SK-N-SH (cell line): ENCODE results near the gene EEFSEC. TPM values are rescaled to one million over a fixed set of nuclear protein-coding genes. Genes with fewer than 3 reads are reported as not detected.

Experiments
- CTCF ChIA-PET: fragments of 300-600, 350-600 bp; formaldehyde crosslinking; extraction: SDS; loops from one replicate; lab custom pipeline; 2021; lab: Yijun Ruan, JAX
- POLR2A ChIA-PET: fragments of 350-600 bp; sonication (Branson Sonifier 250); formaldehyde crosslinking; extraction: SDS; loops from one replicate; lab custom pipeline; 2020; ENCODE audit warnings: antibody characterized with exemption, inconsistent platforms; lab: Yijun Ruan, JAX
- DNase-seq: peaks from one replicate; pipeline ENCODE4 v3.0.0; 2012
- H2AFZ ChIP-seq: fragments of 200-600 bp; sonication (generic); 2 replicates; pipeline ENCODE4 v1.8.1; 2016; ENCODE audit warnings: antibody characterized with exemption, mild to moderate bottlenecking, low read depth
- H3F3A ChIP-seq: fragments of 200-600 bp; sonication (generic); replicated peaks from 2 replicates; pipeline ENCODE3; 2016; ENCODE audit warnings: antibody characterized with exemption, mild to moderate bottlenecking; ENCODE audit not compliant: insufficient read depth
- H3K27ac ChIP-seq, 2 experiments: fragments of 200-500 bp in 1 of 2; fragments of 200-600 bp in 1 of 2; sonication (Bioruptor generic) in 1 of 2; sonication (generic), shearing (Covaris generic) in 1 of 2; 2 replicates each; pipeline versions ENCODE4 v1.5.1 to v1.6.1; 2014 to 2016; ENCODE audit warnings: low read depth in 2 of 2, inconsistent platforms in 1 of 2, low read length in 1 of 2, mild to moderate bottlenecking in 1 of 2, mixed read lengths in 1 of 2
- H3K27me3 ChIP-seq: fragments of 200-600 bp; sonication (generic), shearing (Covaris generic); 2 replicates; pipeline ENCODE4 v1.6.1; 2016; ENCODE audit warnings: mixed run types; ENCODE audit not compliant: insufficient read depth
- H3K36me3 ChIP-seq, 2 experiments: fragments of 200-500 bp in 1 of 2; fragments of 200-600 bp in 1 of 2; sonication (Bioruptor generic) in 1 of 2; sonication (generic) in 1 of 2; replicated peaks in 1 of 2; 2 replicates each; pipeline versions ENCODE3 to v1.5.1; 2014 to 2016; ENCODE audit warnings: low read length in 1 of 2, mild to moderate bottlenecking in 1 of 2; ENCODE audit not compliant: insufficient read depth in 2 of 2, control insufficient read depth in 1 of 2
- H3K4me1 ChIP-seq, 2 experiments: fragments of 200-500 bp in 1 of 2; fragments of 200-600 bp in 1 of 2; sonication (Bioruptor generic) in 1 of 2; sonication (generic), shearing (Covaris generic) in 1 of 2; 2 replicates each; pipeline versions ENCODE4 v1.5.1 to v1.6.1; 2014 to 2016; ENCODE audit warnings: low read depth in 1 of 2, low read length in 1 of 2, mixed run types in 1 of 2; ENCODE audit not compliant: insufficient read depth in 2 of 2, control insufficient read depth in 1 of 2
- H3K4me2 ChIP-seq: fragments of 200-600 bp; sonication (generic), shearing (Covaris generic); 2 replicates; pipeline ENCODE4 v1.6.1; 2017; ENCODE audit warnings: mixed run types
- H3K4me3 ChIP-seq, 2 experiments: fragments of 200-500 bp in 1 of 2; fragments of 200-600 bp in 1 of 2; sonication (Bioruptor generic) in 1 of 2; sonication (generic), shearing (Covaris generic) in 1 of 2; 2 replicates each; pipeline versions ENCODE4 v1.5.1 to v1.8.1; 2014 to 2016; ENCODE audit warnings: low read depth in 2 of 2, inconsistent platforms in 1 of 2, low read length in 1 of 2, mild to moderate bottlenecking in 1 of 2, mixed read lengths in 1 of 2, moderate library complexity in 1 of 2
- H3K79me2 ChIP-seq: fragments of 200-600 bp; sonication (generic); 2 replicates; pipeline ENCODE4 v1.8.1; 2017; ENCODE audit warnings: mild to moderate bottlenecking; ENCODE audit not compliant: insufficient read depth
- H3K9ac ChIP-seq: fragments of 200-600 bp; sonication (generic); 2 replicates; pipeline ENCODE4 v1.6.1; 2017; ENCODE audit warnings: mixed run types
- H3K9me2 ChIP-seq: fragments of 200-600 bp; sonication (generic); 2 replicates; pipeline ENCODE4 v1.6.1; 2017; ENCODE audit warnings: mixed run types
- H3K9me3 ChIP-seq: fragments of 200-600 bp; sonication (generic); 2 replicates; pipeline ENCODE4 v1.6.1; 2017; ENCODE audit warnings: mixed run types, mild to moderate bottlenecking, moderate library complexity
- H4K20me1 ChIP-seq: fragments of 200-600 bp; sonication (generic); 2 replicates; pipeline ENCODE4 v1.6.1; 2017; ENCODE audit warnings: mild to moderate bottlenecking, mixed run types; ENCODE audit not compliant: insufficient read depth
- CHD2 ChIP-seq: fragments of 150-350 bp; IDR thresholded peaks from 2 replicates; pipeline ENCODE4 v1.6.1; 2018; ENCODE audit warnings: low read length; ENCODE audit not compliant: partially characterized antibody
- EZH2phosphoT487 ChIP-seq: fragments of 200-600 bp; sonication (generic); IDR thresholded peaks from 2 replicates; pipeline ENCODE4 v1.6.1; 2017; ENCODE audit warnings: low read depth, mixed run types, mild to moderate bottlenecking, antibody characterized with exemption, moderate library complexity, borderline replicate concordance
- FOSL2 ChIP-seq: IDR thresholded peaks from 2 replicates; pipeline ENCODE4 v1.4.0; 2012; ENCODE audit warnings: low read depth, mild to moderate bottlenecking, moderate library complexity, borderline replicate concordance
- FOXJ3 ChIP-seq: sonication (generic); formaldehyde crosslinking; IDR thresholded peaks from 2 replicates; pipeline ENCODE4 v1.5.1; 2020; ENCODE audit warnings: mild to moderate bottlenecking, missing genetic modification reagents
- MEF2A ChIP-seq: IDR thresholded peaks from 2 replicates; pipeline ENCODE4 v1.4.0; 2012; ENCODE audit warnings: low read depth, borderline replicate concordance
- MXI1 ChIP-seq: IDR thresholded peaks from 2 replicates; pipeline ENCODE4 v1.6.1; 2012; ENCODE audit warnings: mild to moderate bottlenecking, low read depth, low read length, improper control_type of control experiment
- NRF1 ChIP-seq: IDR thresholded peaks from 2 replicates; pipeline ENCODE4 v1.6.1; 2012; ENCODE audit warnings: low read depth, mild to moderate bottlenecking, low read length
- RCOR1 ChIP-seq: fragments of 150-350 bp; IDR thresholded peaks from 2 replicates; pipeline ENCODE4 v1.6.1; 2017; ENCODE audit warnings: antibody characterized with exemption, low read length
- RFX5 ChIP-seq: IDR thresholded peaks from 2 replicates; pipeline ENCODE4 v1.6.1; 2012; ENCODE audit warnings: mild to moderate bottlenecking, improper control_type of control experiment, low read length
- SIN3A ChIP-seq: IDR thresholded peaks from 2 replicates; pipeline ENCODE4 v1.6.1; 2012; ENCODE audit warnings: low read depth, mild to moderate bottlenecking, low read length, moderate library complexity, borderline replicate concordance
- TAF1 ChIP-seq: IDR thresholded peaks from 2 replicates; pipeline ENCODE4 v1.6.1; 2012; ENCODE audit warnings: low read depth, mild to moderate bottlenecking, low read length, moderate library complexity, borderline replicate concordance
- TEAD4 ChIP-seq: IDR thresholded peaks from 2 replicates; pipeline ENCODE4 v1.4.0; 2012; ENCODE audit warnings: mild to moderate bottlenecking, borderline replicate concordance; ENCODE audit not compliant: insufficient read depth
- YY1 ChIP-seq: IDR thresholded peaks from 2 replicates; pipeline ENCODE4 v1.4.0; 2012; ENCODE audit warnings: low read depth, mild to moderate bottlenecking
- WGBS: methylation state at CpG from one replicate; pipeline ENCODE4 v1.1.6; 2017; ENCODE audit warnings: low lambda C conversion rate; 5-methylcytosine and 5-hydroxymethylcytosine counted together
- polyA plus RNA-seq, 3 experiments: library from polyadenylated mRNA; depleted of rRNA; stranded (reverse); fragments of >200 nt; gene quantifications; 2 replicates each; pipeline ENCODE4 v1.2.3, GENCODE V29; 2012
- TF ChIP-seq, protein P1 (sequence below): fragments of 150-350 bp; IDR thresholded peaks from 2 replicates; pipeline ENCODE4 v1.6.1; 2016; ENCODE audit warnings: mild to moderate bottlenecking, low read depth, low read length
- TF ChIP-seq, protein P2 (sequence below): fragments of 200-600 bp; sonication (generic); IDR thresholded peaks from 2 replicates; pipeline ENCODE4 v1.6.1; 2017; ENCODE audit warnings: antibody characterized with exemption, mild to moderate bottlenecking, moderate library complexity
- TF ChIP-seq, protein P3 (sequence below): IDR thresholded peaks from 2 replicates; pipeline ENCODE4 v1.4.0; 2012; ENCODE audit warnings: low read depth
- TF ChIP-seq, protein P4 (sequence below): IDR thresholded peaks from 2 replicates; pipeline ENCODE4 v1.6.1; 2012; ENCODE audit warnings: mild to moderate bottlenecking, low read depth, low read length, moderate library complexity
- TF ChIP-seq, protein P5 (sequence below): IDR thresholded peaks from 2 replicates; pipeline ENCODE4; 2012
- TF ChIP-seq, protein P6 (sequence below): fragments of 150-350 bp; IDR thresholded peaks from 2 replicates; pipeline ENCODE4 v1.6.1; 2017; ENCODE audit warnings: antibody characterized with exemption, low read length, low read depth, borderline replicate concordance
- TF ChIP-seq, protein P7 (sequence below): IDR thresholded peaks from 2 replicates; pipeline ENCODE4 v1.4.0; 2012; ENCODE audit warnings: low read depth, borderline replicate concordance

Gene EEFSEC
- polyA plus RNA-seq, 1 of the 3 experiments (the other 2 are of a cell fraction), result 12.4 TPM

DNA sequence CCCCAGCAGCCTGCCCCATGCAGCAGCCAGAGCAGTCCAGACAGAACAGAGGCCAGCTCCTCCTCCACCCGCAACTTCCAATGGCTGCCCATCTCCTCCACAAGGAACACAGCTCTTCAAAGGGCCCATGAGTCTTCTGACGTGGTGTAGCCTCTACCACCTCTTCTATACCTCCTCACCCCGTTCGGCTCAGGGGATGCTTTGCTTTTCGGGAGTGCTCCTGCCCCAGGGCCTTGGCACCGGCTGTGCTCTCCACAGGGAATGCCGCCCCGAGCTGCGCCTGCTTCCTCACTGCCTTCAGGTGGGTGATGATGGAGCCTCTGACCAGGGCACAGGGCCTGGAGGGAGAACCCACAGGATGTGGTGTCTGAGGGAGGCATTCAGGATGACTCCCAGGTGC lies 298.8 kb downstream of the EEFSEC start:
- CTCF ChIA-PET, result interaction anchor here (1.1 to 2.5 kb wide), 3 partner anchors 11 to 26 kb away, joined by 3 to 17 read pairs (median 13); no protein-coding TSS in a partner anchor
- no peak overlapping the region; a peak in 1 of 4 replicates for H3K27ac ChIP-seq
- POLR2A ChIA-PET, result interaction anchor here (1.0 to 1.9 kb wide), 3 partner anchors 10 to 42 kb away, joined by 3 to 8 read pairs (median 4); no protein-coding TSS in a partner anchor
- 80% methylated on average over 8 of the region's 9 CpGs for WGBS
- H3K9me3 ChIP-seq, result no peaks in the 10 kb centered on the region
- no peak overlapping the region for H3K4me2 ChIP-seq
- DNase-seq, result no peak
- H3F3A ChIP-seq, result no peaks in the 10 kb centered on the region
- no peak for TF ChIP-seq MXI1
- TF ChIP-seq TEAD4, result no peak
- TF ChIP-seq, protein P1, sequence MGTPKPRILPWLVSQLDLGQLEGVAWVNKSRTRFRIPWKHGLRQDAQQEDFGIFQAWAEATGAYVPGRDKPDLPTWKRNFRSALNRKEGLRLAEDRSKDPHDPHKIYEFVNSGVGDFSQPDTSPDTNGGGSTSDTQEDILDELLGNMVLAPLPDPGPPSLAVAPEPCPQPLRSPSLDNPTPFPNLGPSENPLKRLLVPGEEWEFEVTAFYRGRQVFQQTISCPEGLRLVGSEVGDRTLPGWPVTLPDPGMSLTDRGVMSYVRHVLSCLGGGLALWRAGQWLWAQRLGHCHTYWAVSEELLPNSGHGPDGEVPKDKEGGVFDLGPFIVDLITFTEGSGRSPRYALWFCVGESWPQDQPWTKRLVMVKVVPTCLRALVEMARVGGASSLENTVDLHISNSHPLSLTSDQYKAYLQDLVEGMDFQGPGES, result no peak
- TF ChIP-seq, protein P2, sequence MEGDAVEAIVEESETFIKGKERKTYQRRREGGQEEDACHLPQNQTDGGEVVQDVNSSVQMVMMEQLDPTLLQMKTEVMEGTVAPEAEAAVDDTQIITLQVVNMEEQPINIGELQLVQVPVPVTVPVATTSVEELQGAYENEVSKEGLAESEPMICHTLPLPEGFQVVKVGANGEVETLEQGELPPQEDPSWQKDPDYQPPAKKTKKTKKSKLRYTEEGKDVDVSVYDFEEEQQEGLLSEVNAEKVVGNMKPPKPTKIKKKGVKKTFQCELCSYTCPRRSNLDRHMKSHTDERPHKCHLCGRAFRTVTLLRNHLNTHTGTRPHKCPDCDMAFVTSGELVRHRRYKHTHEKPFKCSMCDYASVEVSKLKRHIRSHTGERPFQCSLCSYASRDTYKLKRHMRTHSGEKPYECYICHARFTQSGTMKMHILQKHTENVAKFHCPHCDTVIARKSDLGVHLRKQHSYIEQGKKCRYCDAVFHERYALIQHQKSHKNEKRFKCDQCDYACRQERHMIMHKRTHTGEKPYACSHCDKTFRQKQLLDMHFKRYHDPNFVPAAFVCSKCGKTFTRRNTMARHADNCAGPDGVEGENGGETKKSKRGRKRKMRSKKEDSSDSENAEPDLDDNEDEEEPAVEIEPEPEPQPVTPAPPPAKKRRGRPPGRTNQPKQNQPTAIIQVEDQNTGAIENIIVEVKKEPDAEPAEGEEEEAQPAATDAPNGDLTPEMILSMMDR, result no peak
- no peak for TF ChIP-seq NRF1
- TF ChIP-seq FOSL2, result no peak
- TF ChIP-seq, protein P3, sequence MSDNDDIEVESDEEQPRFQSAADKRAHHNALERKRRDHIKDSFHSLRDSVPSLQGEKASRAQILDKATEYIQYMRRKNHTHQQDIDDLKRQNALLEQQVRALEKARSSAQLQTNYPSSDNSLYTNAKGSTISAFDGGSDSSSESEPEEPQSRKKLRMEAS, result no peak
- no peak for TF ChIP-seq SIN3A
- no peak for TF ChIP-seq YY1
- TF ChIP-seq MEF2A, result no peak
- TF ChIP-seq, protein P4, sequence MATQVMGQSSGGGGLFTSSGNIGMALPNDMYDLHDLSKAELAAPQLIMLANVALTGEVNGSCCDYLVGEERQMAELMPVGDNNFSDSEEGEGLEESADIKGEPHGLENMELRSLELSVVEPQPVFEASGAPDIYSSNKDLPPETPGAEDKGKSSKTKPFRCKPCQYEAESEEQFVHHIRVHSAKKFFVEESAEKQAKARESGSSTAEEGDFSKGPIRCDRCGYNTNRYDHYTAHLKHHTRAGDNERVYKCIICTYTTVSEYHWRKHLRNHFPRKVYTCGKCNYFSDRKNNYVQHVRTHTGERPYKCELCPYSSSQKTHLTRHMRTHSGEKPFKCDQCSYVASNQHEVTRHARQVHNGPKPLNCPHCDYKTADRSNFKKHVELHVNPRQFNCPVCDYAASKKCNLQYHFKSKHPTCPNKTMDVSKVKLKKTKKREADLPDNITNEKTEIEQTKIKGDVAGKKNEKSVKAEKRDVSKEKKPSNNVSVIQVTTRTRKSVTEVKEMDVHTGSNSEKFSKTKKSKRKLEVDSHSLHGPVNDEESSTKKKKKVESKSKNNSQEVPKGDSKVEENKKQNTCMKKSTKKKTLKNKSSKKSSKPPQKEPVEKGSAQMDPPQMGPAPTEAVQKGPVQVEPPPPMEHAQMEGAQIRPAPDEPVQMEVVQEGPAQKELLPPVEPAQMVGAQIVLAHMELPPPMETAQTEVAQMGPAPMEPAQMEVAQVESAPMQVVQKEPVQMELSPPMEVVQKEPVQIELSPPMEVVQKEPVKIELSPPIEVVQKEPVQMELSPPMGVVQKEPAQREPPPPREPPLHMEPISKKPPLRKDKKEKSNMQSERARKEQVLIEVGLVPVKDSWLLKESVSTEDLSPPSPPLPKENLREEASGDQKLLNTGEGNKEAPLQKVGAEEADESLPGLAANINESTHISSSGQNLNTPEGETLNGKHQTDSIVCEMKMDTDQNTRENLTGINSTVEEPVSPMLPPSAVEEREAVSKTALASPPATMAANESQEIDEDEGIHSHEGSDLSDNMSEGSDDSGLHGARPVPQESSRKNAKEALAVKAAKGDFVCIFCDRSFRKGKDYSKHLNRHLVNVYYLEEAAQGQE, result no peak
- no peak for TF ChIP-seq RFX5
- no peak for TF ChIP-seq EZH2phosphoT487
- TF ChIP-seq, protein P5, sequence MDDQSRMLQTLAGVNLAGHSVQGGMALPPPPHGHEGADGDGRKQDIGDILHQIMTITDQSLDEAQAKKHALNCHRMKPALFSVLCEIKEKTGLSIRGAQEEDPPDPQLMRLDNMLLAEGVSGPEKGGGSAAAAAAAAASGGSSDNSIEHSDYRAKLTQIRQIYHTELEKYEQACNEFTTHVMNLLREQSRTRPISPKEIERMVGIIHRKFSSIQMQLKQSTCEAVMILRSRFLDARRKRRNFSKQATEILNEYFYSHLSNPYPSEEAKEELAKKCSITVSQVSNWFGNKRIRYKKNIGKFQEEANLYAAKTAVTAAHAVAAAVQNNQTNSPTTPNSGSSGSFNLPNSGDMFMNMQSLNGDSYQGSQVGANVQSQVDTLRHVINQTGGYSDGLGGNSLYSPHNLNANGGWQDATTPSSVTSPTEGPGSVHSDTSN, result no peak
- TF ChIP-seq CHD2, result no peak
- TF ChIP-seq, protein P6, sequence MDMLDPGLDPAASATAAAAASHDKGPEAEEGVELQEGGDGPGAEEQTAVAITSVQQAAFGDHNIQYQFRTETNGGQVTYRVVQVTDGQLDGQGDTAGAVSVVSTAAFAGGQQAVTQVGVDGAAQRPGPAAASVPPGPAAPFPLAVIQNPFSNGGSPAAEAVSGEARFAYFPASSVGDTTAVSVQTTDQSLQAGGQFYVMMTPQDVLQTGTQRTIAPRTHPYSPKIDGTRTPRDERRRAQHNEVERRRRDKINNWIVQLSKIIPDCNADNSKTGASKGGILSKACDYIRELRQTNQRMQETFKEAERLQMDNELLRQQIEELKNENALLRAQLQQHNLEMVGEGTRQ, result no peak
- TF ChIP-seq TAF1, result no peak
- TF ChIP-seq FOXJ3 (CRISPR knock-in tag), result no peak
- TF ChIP-seq, protein P7, sequence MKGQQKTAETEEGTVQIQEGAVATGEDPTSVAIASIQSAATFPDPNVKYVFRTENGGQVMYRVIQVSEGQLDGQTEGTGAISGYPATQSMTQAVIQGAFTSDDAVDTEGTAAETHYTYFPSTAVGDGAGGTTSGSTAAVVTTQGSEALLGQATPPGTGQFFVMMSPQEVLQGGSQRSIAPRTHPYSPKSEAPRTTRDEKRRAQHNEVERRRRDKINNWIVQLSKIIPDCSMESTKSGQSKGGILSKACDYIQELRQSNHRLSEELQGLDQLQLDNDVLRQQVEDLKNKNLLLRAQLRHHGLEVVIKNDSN, result no peak
- TF ChIP-seq RCOR1, result no peak
- H3K4me1 ChIP-seq, result peaks cover 0 to 41% of the 10 kb centered on the region in 2 experiments; a peak in 1 of 4 replicates
- H3K9ac ChIP-seq, result no peak overlapping the region
- H4K20me1 ChIP-seq, result no peaks in the 10 kb centered on the region
- no peaks in the 10 kb centered on the region for H3K79me2 ChIP-seq
- H3K27me3 ChIP-seq, result 0 out of 2 replicates have a peak, but pooled peaks cover 5% of the 10 kb centered on the region
- no peaks in the 10 kb centered on the region for H3K9me2 ChIP-seq
- H3K4me3 ChIP-seq, result no peak overlapping the region
- no peak overlapping the region for H2AFZ ChIP-seq
- H3K36me3 ChIP-seq, result no peaks in the 10 kb centered on the region
